HCT116 (cell line): ENCODE results near the gene SGMS1.

Experiments
- CBX3 ChIP-seq: IDR thresholded peaks from 2 replicates; pipeline ENCODE4 v1.6.1; 2012; ENCODE audit warnings: low read depth
- EZH2 ChIP-seq: fragments of 200-600 bp; sonication (generic); IDR thresholded peaks from 2 replicates; pipeline ENCODE4 v1.6.1; 2017; ENCODE audit warnings: antibody characterized with exemption, mixed run types
- POLR2A ChIP-seq: IDR thresholded peaks from 2 replicates; pipeline ENCODE4 v1.7.0; 2011; ENCODE audit warnings: borderline replicate concordance; ENCODE audit not compliant: insufficient read depth, insufficient read length; ENCODE audit errors: extremely low read depth
- TF ChIP-seq, protein P1 (sequence below), 3 experiments: fragments of 200-600 bp in 1 of 3; sonication (generic) in 1 of 3; IDR thresholded peaks in 2 of 3; conservative IDR thresholded peaks in 1 of 3; 2 replicates each; pipeline ENCODE4 v1.5.1; 2012 to 2017; ENCODE audit warnings: low read depth in 2 of 3, low read length in 2 of 3, antibody characterized with exemption in 1 of 3, borderline replicate concordance in 1 of 3, control low read depth in 1 of 3, mild to moderate bottlenecking in 1 of 3, mixed read lengths in 1 of 3, mixed run types in 1 of 3, moderate library complexity in 1 of 3; ENCODE audit not compliant: insufficient read depth in 1 of 3

- no peak for TF ChIP-seq CBX3
- TF ChIP-seq POLR2A = no peak
- TF ChIP-seq, protein P1, sequence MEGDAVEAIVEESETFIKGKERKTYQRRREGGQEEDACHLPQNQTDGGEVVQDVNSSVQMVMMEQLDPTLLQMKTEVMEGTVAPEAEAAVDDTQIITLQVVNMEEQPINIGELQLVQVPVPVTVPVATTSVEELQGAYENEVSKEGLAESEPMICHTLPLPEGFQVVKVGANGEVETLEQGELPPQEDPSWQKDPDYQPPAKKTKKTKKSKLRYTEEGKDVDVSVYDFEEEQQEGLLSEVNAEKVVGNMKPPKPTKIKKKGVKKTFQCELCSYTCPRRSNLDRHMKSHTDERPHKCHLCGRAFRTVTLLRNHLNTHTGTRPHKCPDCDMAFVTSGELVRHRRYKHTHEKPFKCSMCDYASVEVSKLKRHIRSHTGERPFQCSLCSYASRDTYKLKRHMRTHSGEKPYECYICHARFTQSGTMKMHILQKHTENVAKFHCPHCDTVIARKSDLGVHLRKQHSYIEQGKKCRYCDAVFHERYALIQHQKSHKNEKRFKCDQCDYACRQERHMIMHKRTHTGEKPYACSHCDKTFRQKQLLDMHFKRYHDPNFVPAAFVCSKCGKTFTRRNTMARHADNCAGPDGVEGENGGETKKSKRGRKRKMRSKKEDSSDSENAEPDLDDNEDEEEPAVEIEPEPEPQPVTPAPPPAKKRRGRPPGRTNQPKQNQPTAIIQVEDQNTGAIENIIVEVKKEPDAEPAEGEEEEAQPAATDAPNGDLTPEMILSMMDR (IDR thresholded peaks at IDR 0.05 in 2 of 3, conservative IDR thresholded peaks at IDR 0.05 in 1 of 3; ENCODE audit: borderline replicate concordance in 1 of 3, insufficient read depth in 1 of 3, low read depth in 2 of 3, low read length in 2 of 3) = no peak
- no peak for TF ChIP-seq EZH2
Observed at GRCh38 chr10:50651808-50652207, 28.1 kb upstream of the SGMS1 start.
